SK-N-SH treated with all-trans-retinoic acid at 6 μM for 48 hours (cell line): Measurements from ENCODE around the gene PPM1K.
A peak's percentile ranks its signal among the peaks of the same experiment; 100 is the strongest.

Experiments used
- ATAC-seq: fragments of 200-7000 bp; cut with Tn5 transposase; 3 replicates; pipeline ENCODE4 v1.9.1; 2020; ENCODE audit warnings: mild to moderate bottlenecking, moderate library complexity
- ARNTL ChIP-seq: fragments of 450-650 bp; formaldehyde crosslinking; IDR thresholded peaks from 2 replicates; pipeline ENCODE4 v1.5.0; 2020; ENCODE audit warnings: low read depth, mild to moderate bottlenecking, moderate library complexity, borderline replicate concordance
- CSDC2 ChIP-seq: fragments of 250-450 bp; sonication (Bioruptor Pico); IDR thresholded peaks from 2 replicates; pipeline ENCODE4 v1.5.0; 2020; ENCODE audit warnings: mild to moderate bottlenecking, moderate library complexity
- ESRRG ChIP-seq: fragments of 250-450 bp; sonication (Bioruptor Pico); IDR thresholded peaks from 2 replicates; pipeline ENCODE4 v1.6.1; 2021; ENCODE audit warnings: mild to moderate bottlenecking
- OSR1 ChIP-seq: fragments of 250-450 bp; sonication (Bioruptor Pico); IDR thresholded peaks from 2 replicates; pipeline ENCODE4 v1.8.0; 2022; ENCODE audit warnings: moderate library complexity, mild to moderate bottlenecking, inconsistent platforms
- PPARA ChIP-seq: fragments of 250-450 bp; sonication (Bioruptor Pico); IDR thresholded peaks from 2 replicates; pipeline ENCODE4 v1.5.0; 2020; ENCODE audit warnings: mild to moderate bottlenecking, borderline replicate concordance
- RARB ChIP-seq: fragments of 250-450 bp; sonication (Bioruptor Pico); IDR thresholded peaks from 2 replicates; pipeline ENCODE4 v1.8.0; 2021; ENCODE audit warnings: mild to moderate bottlenecking, moderate library complexity
- SNAI2 ChIP-seq: fragments of 250-450 bp; sonication (Bioruptor Pico); IDR thresholded peaks from 2 replicates; pipeline ENCODE4 v1.5.0; 2020; ENCODE audit warnings: mild to moderate bottlenecking, moderate library complexity
- TOX ChIP-seq: fragments of 250-450 bp; sonication (Bioruptor Pico); IDR thresholded peaks from 2 replicates; pipeline ENCODE4 v1.8.0; 2021; ENCODE audit warnings: mild to moderate bottlenecking, moderate library complexity, borderline replicate concordance
- ZC3H10 ChIP-seq: fragments of 250-450 bp; sonication (Bioruptor Pico); IDR thresholded peaks from 2 replicates; pipeline ENCODE4 v1.5.1; 2021; ENCODE audit warnings: mild to moderate bottlenecking, moderate library complexity
- ZFP3 ChIP-seq: fragments of 250-450 bp; sonication (Bioruptor Pico); IDR thresholded peaks from 2 replicates; pipeline ENCODE4 v1.5.0; 2020; ENCODE audit warnings: mild to moderate bottlenecking, moderate library complexity
- ZFP30 ChIP-seq: fragments of 450-650 bp; formaldehyde crosslinking; IDR thresholded peaks from 2 replicates; pipeline ENCODE4 v1.5.0; 2022; ENCODE audit warnings: mild to moderate bottlenecking, moderate library complexity
- ZNF565 ChIP-seq: fragments of 450-650 bp; formaldehyde crosslinking; conservative IDR thresholded peaks from 2 replicates; pipeline ENCODE4 v1.5.0; 2020; ENCODE audit warnings: low read depth, mild to moderate bottlenecking, moderate library complexity
- ZNF70 ChIP-seq: fragments of 450-650 bp; formaldehyde crosslinking; IDR thresholded peaks from 2 replicates; pipeline ENCODE4 v1.5.0; 2020; ENCODE audit warnings: mild to moderate bottlenecking, moderate library complexity
- ZNF8 ChIP-seq: fragments of 450-650 bp; formaldehyde crosslinking; IDR thresholded peaks from 2 replicates; pipeline ENCODE4 v1.5.0; 2020; ENCODE audit warnings: mild to moderate bottlenecking, moderate library complexity
- TF ChIP-seq, protein P1 (sequence below): fragments of 250-450 bp; sonication (Bioruptor Pico); IDR thresholded peaks from 2 replicates; pipeline ENCODE4 v1.8.0; 2020; ENCODE audit warnings: mild to moderate bottlenecking, moderate library complexity, borderline replicate concordance
- TF ChIP-seq, protein P2 (sequence below): fragments of 250-450 bp; sonication (Bioruptor Pico); IDR thresholded peaks from 2 replicates; pipeline ENCODE4 v1.5.1; 2021; ENCODE audit warnings: mild to moderate bottlenecking, moderate library complexity
- TF ChIP-seq, protein P3 (sequence below): fragments of 250-450 bp; sonication (Bioruptor Pico); IDR thresholded peaks from 2 replicates; pipeline ENCODE4 v1.5.0; 2020; ENCODE audit warnings: mild to moderate bottlenecking, moderate library complexity
- TF ChIP-seq, protein P4 (sequence below): fragments of 250-450 bp; sonication (Bioruptor Pico); IDR thresholded peaks from 2 replicates; pipeline ENCODE4 v1.8.0; 2021; ENCODE audit warnings: low read depth, mild to moderate bottlenecking, moderate library complexity, borderline replicate concordance

Gene PPM1K

DNA sequence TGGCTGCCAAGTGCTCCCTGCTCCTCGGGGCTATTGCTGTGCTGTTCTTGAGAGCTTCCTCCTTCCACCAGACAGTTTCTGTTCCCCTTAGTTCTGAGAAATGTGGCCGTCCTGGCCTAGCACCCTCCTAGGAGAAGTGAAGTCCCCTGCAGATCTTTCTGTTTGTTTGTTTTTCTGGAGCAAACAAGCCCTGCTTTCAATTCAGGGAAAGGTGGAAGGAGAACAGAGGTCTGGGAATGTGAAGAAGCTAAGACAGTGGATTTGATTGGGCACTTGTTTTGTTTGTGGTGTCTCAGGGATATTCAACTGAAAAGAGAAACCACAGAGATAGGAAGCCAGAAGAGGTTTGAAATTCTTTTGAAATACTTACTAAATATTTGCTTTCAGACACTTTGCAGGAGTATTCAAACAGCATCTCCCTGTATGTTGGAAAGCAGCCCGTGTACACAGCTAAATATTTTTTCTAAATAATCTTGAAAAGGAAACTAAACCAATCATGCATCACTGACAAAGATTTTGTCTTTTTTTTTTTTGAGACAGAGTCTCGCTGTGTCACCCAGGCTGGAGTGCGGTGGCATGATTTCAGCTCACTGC lies 36.5 kb upstream of the PPM1K start:
- TF ChIP-seq ZFP30 (CRISPR knock-in tag) (no peak), ZNF8 (CRISPR knock-in tag) (no peak), ZC3H10 (no peak), ZFP3 (CRISPR knock-in tag) (no peak), TOX (CRISPR knock-in tag) (no peak), ARNTL (CRISPR knock-in tag) (no peak), PPARA (no peak), SNAI2 (CRISPR knock-in tag) (no peak), ZNF70 (no peak)
- TF ChIP-seq, protein P1, sequence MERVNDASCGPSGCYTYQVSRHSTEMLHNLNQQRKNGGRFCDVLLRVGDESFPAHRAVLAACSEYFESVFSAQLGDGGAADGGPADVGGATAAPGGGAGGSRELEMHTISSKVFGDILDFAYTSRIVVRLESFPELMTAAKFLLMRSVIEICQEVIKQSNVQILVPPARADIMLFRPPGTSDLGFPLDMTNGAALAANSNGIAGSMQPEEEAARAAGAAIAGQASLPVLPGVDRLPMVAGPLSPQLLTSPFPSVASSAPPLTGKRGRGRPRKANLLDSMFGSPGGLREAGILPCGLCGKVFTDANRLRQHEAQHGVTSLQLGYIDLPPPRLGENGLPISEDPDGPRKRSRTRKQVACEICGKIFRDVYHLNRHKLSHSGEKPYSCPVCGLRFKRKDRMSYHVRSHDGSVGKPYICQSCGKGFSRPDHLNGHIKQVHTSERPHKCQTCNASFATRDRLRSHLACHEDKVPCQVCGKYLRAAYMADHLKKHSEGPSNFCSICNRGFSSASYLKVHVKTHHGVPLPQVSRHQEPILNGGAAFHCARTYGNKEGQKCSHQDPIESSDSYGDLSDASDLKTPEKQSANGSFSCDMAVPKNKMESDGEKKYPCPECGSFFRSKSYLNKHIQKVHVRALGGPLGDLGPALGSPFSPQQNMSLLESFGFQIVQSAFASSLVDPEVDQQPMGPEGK = no peak
- TF ChIP-seq, protein P2, sequence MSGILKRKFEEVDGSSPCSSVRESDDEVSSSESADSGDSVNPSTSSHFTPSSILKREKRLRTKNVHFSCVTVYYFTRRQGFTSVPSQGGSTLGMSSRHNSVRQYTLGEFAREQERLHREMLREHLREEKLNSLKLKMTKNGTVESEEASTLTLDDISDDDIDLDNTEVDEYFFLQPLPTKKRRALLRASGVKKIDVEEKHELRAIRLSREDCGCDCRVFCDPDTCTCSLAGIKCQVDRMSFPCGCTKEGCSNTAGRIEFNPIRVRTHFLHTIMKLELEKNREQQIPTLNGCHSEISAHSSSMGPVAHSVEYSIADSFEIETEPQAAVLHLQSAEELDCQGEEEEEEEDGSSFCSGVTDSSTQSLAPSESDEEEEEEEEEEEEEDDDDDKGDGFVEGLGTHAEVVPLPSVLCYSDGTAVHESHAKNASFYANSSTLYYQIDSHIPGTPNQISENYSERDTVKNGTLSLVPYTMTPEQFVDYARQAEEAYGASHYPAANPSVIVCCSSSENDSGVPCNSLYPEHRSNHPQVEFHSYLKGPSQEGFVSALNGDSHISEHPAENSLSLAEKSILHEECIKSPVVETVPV (CRISPR knock-in tag) = no peak
- TF ChIP-seq, all 23 proteins: peak for 0
- ATAC-seq = peak; percentile 50

DNA sequence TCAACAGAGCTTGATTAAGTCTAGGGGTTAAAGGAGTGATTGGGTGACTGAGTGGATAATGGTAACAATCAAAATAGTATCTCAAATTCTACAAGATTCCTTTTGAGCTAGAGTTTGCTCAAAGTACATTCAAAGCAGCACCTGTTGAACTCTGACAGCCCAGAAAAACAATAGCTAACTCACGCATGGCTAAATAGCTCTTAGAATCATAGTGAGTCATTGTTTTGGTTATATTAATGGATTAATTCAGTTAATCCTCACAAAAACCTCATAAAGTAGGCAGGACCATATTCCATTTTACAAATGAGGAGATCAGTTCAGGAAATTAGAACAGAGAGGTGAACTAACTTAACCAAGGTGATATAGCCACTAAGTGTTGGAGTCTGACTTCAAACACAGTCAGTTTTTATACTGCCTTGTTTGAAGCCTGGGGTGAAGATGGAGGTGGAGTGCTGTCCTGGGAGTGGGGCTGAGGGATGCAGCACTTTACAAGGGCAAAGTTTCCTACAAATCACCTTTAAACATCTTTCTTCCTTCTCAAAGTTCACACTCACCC lies 35.9 kb upstream of the PPM1K start:
- TF ChIP-seq TOX (CRISPR knock-in tag) (no peak), SNAI2 (CRISPR knock-in tag) (no peak), ARNTL (CRISPR knock-in tag) (no peak), ESRRG (no peak), ZFP3 (CRISPR knock-in tag) (no peak)
- TF ChIP-seq, protein P2 (CRISPR knock-in tag) = no peak
- TF ChIP-seq, protein P3, sequence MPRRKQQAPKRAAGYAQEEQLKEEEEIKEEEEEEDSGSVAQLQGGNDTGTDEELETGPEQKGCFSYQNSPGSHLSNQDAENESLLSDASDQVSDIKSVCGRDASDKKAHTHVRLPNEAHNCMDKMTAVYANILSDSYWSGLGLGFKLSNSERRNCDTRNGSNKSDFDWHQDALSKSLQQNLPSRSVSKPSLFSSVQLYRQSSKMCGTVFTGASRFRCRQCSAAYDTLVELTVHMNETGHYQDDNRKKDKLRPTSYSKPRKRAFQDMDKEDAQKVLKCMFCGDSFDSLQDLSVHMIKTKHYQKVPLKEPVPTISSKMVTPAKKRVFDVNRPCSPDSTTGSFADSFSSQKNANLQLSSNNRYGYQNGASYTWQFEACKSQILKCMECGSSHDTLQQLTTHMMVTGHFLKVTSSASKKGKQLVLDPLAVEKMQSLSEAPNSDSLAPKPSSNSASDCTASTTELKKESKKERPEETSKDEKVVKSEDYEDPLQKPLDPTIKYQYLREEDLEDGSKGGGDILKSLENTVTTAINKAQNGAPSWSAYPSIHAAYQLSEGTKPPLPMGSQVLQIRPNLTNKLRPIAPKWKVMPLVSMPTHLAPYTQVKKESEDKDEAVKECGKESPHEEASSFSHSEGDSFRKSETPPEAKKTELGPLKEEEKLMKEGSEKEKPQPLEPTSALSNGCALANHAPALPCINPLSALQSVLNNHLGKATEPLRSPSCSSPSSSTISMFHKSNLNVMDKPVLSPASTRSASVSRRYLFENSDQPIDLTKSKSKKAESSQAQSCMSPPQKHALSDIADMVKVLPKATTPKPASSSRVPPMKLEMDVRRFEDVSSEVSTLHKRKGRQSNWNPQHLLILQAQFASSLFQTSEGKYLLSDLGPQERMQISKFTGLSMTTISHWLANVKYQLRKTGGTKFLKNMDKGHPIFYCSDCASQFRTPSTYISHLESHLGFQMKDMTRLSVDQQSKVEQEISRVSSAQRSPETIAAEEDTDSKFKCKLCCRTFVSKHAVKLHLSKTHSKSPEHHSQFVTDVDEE (CRISPR knock-in tag) = no peak
- TF ChIP-seq, protein P1 = no peak
- ATAC-seq = peak; percentile 30; the same call in 2 of the 3 replicates

DNA sequence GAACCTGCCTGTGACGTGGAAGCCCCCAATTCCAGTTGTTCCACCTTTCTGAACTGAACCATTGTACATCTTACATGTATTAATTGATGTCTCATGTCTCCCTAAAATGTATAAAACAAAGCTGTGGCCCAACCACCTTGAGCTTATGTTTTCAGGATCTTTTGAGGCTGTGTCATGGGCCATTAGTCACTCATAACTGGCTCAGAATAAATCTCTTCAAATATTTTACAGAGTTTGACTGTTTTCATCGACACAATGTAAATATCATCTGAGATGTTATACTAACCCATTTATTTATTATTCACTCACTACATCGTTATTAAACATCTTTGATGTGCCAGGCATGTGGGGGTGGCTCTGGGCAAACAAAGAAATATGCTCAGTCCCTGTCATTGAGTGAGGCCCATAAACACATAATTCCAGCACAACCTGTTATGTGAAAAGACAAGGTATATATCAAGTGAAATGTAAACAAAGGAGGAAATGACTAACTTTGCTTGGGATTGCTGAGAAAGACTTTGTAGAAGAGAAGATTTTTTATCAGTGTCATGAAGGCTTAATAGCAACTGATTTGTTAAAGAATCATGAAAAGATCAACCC lies 34.5 kb upstream of the PPM1K start:
- no peak for ATAC-seq
- TF ChIP-seq RARB (CRISPR knock-in tag) (no peak), ZNF565 (no peak), ZC3H10 (no peak), OSR1 (CRISPR knock-in tag) (no peak), CSDC2 (CRISPR knock-in tag) (no peak)
- TF ChIP-seq, protein P2 (CRISPR knock-in tag) = no peak
- TF ChIP-seq, protein P4, sequence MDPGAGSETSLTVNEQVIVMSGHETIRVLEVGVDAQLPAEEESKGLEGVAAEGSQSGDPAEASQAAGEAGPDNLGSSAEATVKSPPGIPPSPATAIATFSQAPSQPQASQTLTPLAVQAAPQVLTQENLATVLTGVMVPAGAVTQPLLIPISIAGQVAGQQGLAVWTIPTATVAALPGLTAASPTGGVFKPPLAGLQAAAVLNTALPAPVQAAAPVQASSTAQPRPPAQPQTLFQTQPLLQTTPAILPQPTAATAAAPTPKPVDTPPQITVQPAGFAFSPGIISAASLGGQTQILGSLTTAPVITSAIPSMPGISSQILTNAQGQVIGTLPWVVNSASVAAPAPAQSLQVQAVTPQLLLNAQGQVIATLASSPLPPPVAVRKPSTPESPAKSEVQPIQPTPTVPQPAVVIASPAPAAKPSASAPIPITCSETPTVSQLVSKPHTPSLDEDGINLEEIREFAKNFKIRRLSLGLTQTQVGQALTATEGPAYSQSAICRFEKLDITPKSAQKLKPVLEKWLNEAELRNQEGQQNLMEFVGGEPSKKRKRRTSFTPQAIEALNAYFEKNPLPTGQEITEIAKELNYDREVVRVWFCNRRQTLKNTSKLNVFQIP (CRISPR knock-in tag) = no peak
- TF ChIP-seq, protein P1 = no peak
